ENCODE measurements around the gene TXNDC5. TPM values are rescaled to one million over a fixed set of nuclear protein-coding genes. Genes with fewer than 3 reads are reported as not detected.

TXNDC5 gene
- total RNA-seq, 1 experiment from 2014 or later, result 177 TPM

DNA sequence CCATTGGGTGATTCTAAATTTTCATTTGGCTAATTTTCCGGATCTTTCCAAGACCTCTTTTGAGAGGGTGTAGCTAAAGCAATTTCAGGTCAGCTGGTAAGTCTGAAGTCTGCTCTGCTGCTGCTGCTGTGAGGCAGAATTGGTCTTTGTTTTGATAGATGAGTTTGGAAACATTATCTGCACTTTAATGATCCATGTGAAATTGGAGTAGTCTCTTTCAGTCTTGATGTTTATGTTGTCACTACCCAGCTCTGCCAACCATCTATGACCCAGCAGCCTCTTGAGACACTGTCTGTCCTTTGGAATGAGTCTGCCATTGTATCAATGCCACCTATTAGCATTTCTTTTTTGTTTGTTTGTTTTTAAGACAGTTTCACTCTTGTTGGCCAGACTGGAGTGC, 44.1 kb downstream of the TXNDC5 start:
- Histone ChIP-seq H3K4me1 (ENCODE audit: control insufficient read depth, insufficient read depth, low read length) (no peaks in the 10 kb centered on the region), H3K9me3 (ENCODE audit: control insufficient read depth, insufficient read depth, low read depth, low read length) (no peaks in the 10 kb centered on the region), H3K4me3 (ENCODE audit: low read depth in 2 of 2, low read length in 2 of 2) (no peak overlapping the region), H3K27me3 (ENCODE audit: control insufficient read depth, insufficient read depth, low read length) (no peaks in the 10 kb centered on the region), H3K36me3 (ENCODE audit: control insufficient read depth, insufficient read depth, low read length) (no peaks in the 10 kb centered on the region), H3K27ac (ENCODE audit: low read length) (no peak overlapping the region)
- intact Hi-C loops (cut with micrococcal nuclease; ENCODE audit: unreplicated experiment), result no loop called here
- POLR2A ChIA-PET, result no interaction called here
- ATAC-seq (no peak), DNase-seq (ENCODE audit: low read depth, low spot score) (no peak)
- CTCF ChIA-PET, result no interaction called here
- TF ChIP-seq TCF7L2 (IDR thresholded peaks at IDR 0.05; ENCODE audit: low read depth, low read length) (no peak), POLR2AphosphoS5 (IDR thresholded peaks at IDR 0.05; ENCODE audit: low read depth, low read length) (no peak), SIN3A (IDR thresholded peaks at IDR 0.05; ENCODE audit: borderline replicate concordance, insufficient read depth, low read depth, low read length) (no peak)
- TF ChIP-seq, protein P1, sequence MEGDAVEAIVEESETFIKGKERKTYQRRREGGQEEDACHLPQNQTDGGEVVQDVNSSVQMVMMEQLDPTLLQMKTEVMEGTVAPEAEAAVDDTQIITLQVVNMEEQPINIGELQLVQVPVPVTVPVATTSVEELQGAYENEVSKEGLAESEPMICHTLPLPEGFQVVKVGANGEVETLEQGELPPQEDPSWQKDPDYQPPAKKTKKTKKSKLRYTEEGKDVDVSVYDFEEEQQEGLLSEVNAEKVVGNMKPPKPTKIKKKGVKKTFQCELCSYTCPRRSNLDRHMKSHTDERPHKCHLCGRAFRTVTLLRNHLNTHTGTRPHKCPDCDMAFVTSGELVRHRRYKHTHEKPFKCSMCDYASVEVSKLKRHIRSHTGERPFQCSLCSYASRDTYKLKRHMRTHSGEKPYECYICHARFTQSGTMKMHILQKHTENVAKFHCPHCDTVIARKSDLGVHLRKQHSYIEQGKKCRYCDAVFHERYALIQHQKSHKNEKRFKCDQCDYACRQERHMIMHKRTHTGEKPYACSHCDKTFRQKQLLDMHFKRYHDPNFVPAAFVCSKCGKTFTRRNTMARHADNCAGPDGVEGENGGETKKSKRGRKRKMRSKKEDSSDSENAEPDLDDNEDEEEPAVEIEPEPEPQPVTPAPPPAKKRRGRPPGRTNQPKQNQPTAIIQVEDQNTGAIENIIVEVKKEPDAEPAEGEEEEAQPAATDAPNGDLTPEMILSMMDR (IDR thresholded peaks at IDR 0.05), result no peak
- TF ChIP-seq, protein P2, sequence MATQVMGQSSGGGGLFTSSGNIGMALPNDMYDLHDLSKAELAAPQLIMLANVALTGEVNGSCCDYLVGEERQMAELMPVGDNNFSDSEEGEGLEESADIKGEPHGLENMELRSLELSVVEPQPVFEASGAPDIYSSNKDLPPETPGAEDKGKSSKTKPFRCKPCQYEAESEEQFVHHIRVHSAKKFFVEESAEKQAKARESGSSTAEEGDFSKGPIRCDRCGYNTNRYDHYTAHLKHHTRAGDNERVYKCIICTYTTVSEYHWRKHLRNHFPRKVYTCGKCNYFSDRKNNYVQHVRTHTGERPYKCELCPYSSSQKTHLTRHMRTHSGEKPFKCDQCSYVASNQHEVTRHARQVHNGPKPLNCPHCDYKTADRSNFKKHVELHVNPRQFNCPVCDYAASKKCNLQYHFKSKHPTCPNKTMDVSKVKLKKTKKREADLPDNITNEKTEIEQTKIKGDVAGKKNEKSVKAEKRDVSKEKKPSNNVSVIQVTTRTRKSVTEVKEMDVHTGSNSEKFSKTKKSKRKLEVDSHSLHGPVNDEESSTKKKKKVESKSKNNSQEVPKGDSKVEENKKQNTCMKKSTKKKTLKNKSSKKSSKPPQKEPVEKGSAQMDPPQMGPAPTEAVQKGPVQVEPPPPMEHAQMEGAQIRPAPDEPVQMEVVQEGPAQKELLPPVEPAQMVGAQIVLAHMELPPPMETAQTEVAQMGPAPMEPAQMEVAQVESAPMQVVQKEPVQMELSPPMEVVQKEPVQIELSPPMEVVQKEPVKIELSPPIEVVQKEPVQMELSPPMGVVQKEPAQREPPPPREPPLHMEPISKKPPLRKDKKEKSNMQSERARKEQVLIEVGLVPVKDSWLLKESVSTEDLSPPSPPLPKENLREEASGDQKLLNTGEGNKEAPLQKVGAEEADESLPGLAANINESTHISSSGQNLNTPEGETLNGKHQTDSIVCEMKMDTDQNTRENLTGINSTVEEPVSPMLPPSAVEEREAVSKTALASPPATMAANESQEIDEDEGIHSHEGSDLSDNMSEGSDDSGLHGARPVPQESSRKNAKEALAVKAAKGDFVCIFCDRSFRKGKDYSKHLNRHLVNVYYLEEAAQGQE (IDR thresholded peaks at IDR 0.05; ENCODE audit: insufficient read depth in 1 of 2, low read depth in 2 of 2, low read length in 1 of 2), result no peak
- BruUV-seq (replicated peaks), result no TSS peak
- in situ Hi-C loops (cut with HindIII; ENCODE audit: low pct_unique_long_range_greater_than_20kb, low sequenced_read_pairs), result no loop called here

DNA sequence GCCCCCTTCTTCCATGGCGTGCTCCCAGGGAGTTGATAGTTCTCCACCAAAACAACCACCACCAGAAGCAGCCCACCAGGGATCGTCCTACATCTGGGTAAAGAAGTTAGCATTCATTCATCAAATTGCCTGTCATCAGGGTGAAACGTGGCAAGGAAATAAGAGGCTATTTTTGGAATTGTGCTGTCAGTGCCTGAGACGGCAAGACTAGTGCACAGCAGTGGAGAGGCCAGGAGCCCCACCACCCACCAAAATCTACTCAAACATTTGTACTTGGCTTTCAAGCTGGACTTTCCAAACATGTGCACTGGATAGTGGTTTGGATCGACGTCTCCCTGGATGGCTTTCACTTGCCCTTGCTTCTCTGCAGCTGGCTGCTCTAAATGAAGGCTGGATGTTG, 44.8 kb downstream of the TXNDC5 start:
- H3K9me3 ChIP-seq (ENCODE audit: control insufficient read depth, insufficient read depth, low read depth, low read length), result no peaks in the 10 kb centered on the region
- ATAC-seq, result no peak
- H3K36me3 ChIP-seq (ENCODE audit: control insufficient read depth, insufficient read depth, low read length), result no peaks in the 10 kb centered on the region
- TF ChIP-seq POLR2AphosphoS5 (IDR thresholded peaks at IDR 0.05; ENCODE audit: low read depth, low read length), result no peak
- TF ChIP-seq, protein P2 (IDR thresholded peaks at IDR 0.05; ENCODE audit: insufficient read depth in 1 of 2, low read depth in 2 of 2, low read length in 1 of 2), result no peak
- TF ChIP-seq TCF7L2 (IDR thresholded peaks at IDR 0.05; ENCODE audit: low read depth, low read length), result no peak
- TF ChIP-seq, protein P1 (IDR thresholded peaks at IDR 0.05), result no peak
- TF ChIP-seq SIN3A (IDR thresholded peaks at IDR 0.05; ENCODE audit: borderline replicate concordance, insufficient read depth, low read depth, low read length), result no peak
- ChIA-PET POLR2A (no interaction called here), CTCF (no interaction called here)
- no TSS peak for BruUV-seq (replicated peaks)
- no peaks in the 10 kb centered on the region for H3K27me3 ChIP-seq (ENCODE audit: control insufficient read depth, insufficient read depth, low read length)
- no peak overlapping the region for H3K4me3 ChIP-seq (ENCODE audit: low read depth in 2 of 2, low read length in 2 of 2)
- no peaks in the 10 kb centered on the region for H3K4me1 ChIP-seq (ENCODE audit: control insufficient read depth, insufficient read depth, low read length)
- in situ Hi-C loops (cut with HindIII; ENCODE audit: low pct_unique_long_range_greater_than_20kb, low sequenced_read_pairs) (no loop called here), intact Hi-C loops (cut with micrococcal nuclease; ENCODE audit: unreplicated experiment) (no loop called here)
- no peak for DNase-seq (ENCODE audit: low read depth, low spot score)
- no peak overlapping the region for H3K27ac ChIP-seq (ENCODE audit: low read length)
